Measurements from ENCODE around the gene USP47.
A peak's percentile ranks its signal among the peaks of the same experiment; 100 is the strongest.

The USP47 gene

DNA sequence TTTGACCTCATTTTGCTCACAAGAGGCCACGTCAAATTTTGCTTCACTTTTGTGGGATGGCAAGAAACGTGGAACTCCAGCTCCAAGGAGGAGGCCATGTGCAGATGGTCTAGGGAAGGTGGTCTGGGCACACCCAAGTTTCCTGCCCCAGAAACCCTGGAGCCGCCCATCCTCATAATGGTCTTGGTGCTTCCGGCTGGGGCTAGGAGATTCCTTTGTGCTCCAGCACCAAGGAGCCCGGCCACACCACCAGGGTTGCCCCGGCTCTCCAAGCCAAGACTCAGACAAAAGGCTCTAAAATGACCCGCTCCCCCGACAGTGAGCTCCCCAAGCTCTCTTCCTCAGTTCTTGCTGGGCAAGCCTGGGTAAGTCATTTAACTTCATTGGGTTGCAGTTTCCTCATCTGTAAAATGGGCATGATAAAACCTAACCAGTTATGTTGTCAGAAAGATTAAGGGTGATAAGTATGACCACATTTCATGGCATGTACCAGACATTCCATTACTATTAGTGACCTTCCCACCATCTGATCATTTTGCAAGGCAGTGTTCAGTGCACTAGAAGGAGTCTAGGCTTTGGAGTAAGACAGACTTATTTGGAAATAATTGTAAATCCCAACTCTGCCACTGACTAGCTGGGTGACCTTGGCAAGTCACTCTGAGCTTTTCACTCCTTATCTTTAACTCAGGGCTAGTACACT lies 143.4 kb downstream of the USP47 start:
- H3K9me3 ChIP-seq (ENCODE audit: insufficient read depth, low read length, severe bottlenecking) = no peaks in the 10 kb centered on the region
- ATAC-seq (ENCODE audit: insufficient read depth, low read depth) = no peak
- no peak overlapping the region for H3K9ac ChIP-seq (ENCODE audit: low read depth, low read length)
- H3K4me3 ChIP-seq (ENCODE audit: low read depth in 1 of 2, low read length in 2 of 2) = no peak overlapping the region
- H3K36me3 ChIP-seq (ENCODE audit: insufficient read depth, low read length) = no peaks in the 10 kb centered on the region
- no peaks in the 10 kb centered on the region for H3K79me2 ChIP-seq (ENCODE audit: insufficient read depth, low read length)
- DNase-seq = no peak
- no peaks in the 10 kb centered on the region for H4K20me1 ChIP-seq (ENCODE audit: insufficient read depth, low read length)
- no peak overlapping the region for H2AFZ ChIP-seq (ENCODE audit: low read depth, low read length)
- no peak overlapping the region for H3K27ac ChIP-seq (ENCODE audit: low read length)
- TF ChIP-seq, protein P1, sequence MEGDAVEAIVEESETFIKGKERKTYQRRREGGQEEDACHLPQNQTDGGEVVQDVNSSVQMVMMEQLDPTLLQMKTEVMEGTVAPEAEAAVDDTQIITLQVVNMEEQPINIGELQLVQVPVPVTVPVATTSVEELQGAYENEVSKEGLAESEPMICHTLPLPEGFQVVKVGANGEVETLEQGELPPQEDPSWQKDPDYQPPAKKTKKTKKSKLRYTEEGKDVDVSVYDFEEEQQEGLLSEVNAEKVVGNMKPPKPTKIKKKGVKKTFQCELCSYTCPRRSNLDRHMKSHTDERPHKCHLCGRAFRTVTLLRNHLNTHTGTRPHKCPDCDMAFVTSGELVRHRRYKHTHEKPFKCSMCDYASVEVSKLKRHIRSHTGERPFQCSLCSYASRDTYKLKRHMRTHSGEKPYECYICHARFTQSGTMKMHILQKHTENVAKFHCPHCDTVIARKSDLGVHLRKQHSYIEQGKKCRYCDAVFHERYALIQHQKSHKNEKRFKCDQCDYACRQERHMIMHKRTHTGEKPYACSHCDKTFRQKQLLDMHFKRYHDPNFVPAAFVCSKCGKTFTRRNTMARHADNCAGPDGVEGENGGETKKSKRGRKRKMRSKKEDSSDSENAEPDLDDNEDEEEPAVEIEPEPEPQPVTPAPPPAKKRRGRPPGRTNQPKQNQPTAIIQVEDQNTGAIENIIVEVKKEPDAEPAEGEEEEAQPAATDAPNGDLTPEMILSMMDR (IDR thresholded peaks at IDR 0.05; ENCODE audit: borderline replicate concordance, extremely low read depth, low read length, poor library complexity, severe bottlenecking) = no peak
- TF ChIP-seq EZH2 (IDR thresholded peaks at IDR 0.05; ENCODE audit: borderline replicate concordance, low read depth, low read length, severe bottlenecking) = no peak
- no peaks in the 10 kb centered on the region for H3K4me1 ChIP-seq (ENCODE audit: insufficient read depth, low read length)
- no peak overlapping the region for H3K4me2 ChIP-seq (ENCODE audit: insufficient read depth, low read length)
- H3K27me3 ChIP-seq (ENCODE audit: insufficient read depth, low read length, poor library complexity) = peaks cover 15% of the 10 kb centered on the region

DNA sequence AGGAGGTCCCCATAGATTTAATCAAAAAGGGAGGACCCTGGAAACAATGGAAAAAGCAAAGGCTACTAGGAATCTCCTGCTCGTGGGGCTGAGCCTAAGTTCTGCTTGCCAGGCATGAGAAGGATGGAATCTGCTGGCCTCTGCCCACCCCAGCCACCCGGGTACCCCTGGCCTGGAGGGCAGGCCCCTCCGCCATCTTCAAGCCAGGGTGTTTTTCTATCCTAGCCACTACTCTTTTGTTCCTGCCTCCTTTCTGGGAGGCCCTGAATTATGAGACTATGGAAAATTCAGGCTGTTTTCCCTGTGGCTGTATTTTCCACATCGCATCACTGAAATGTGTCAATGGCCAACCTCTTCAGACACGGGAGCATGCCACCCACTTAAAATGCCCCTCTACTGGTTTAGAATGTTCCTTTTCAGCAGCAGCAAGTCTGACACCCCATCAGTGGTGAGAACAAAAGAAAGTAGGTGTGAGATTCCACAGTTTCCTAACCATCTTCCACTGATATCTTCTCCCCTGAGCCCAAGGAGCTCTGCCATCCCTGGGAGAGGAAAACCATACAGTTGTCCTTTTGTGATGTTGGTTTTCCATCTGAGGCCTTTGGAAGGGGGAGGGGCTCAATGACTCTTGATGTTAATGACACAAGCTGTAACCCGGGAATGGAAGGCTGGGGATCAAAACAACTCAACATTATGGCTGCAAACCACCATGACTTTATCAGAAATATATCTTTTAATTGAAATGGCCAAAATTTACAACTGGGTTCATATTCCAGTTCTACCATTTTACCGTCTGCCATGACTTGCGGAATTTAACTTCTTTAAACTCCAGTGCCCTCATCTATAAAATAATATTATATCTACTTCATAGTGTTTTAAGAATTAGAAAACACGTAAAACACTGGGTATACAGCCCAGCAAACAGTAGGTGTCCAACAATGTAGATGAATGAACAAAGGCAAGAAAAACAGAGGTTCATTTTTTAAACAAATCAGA lies 144.5 kb downstream of the USP47 start:
- no peak overlapping the region for H3K4me3 ChIP-seq (ENCODE audit: low read depth in 1 of 2, low read length in 2 of 2)
- H3K4me2 ChIP-seq (ENCODE audit: insufficient read depth, low read length) = no peak overlapping the region
- no peak for DNase-seq
- H3K36me3 ChIP-seq (ENCODE audit: insufficient read depth, low read length) = no peaks in the 10 kb centered on the region
- no peaks in the 10 kb centered on the region for H3K9me3 ChIP-seq (ENCODE audit: insufficient read depth, low read length, severe bottlenecking)
- H3K27ac ChIP-seq (ENCODE audit: low read length) = no peak overlapping the region
- H3K79me2 ChIP-seq (ENCODE audit: insufficient read depth, low read length) = no peaks in the 10 kb centered on the region
- no peak overlapping the region for H2AFZ ChIP-seq (ENCODE audit: low read depth, low read length)
- no peak for TF ChIP-seq EZH2 (IDR thresholded peaks at IDR 0.05; ENCODE audit: borderline replicate concordance, low read depth, low read length, severe bottlenecking)
- TF ChIP-seq, protein P1 (IDR thresholded peaks at IDR 0.05; ENCODE audit: borderline replicate concordance, extremely low read depth, low read length, poor library complexity, severe bottlenecking) = no peak
- no peak for ATAC-seq (ENCODE audit: insufficient read depth, low read depth)
- H4K20me1 ChIP-seq (ENCODE audit: insufficient read depth, low read length) = no peaks in the 10 kb centered on the region
- H3K9ac ChIP-seq (ENCODE audit: low read depth, low read length) = no peak overlapping the region
- H3K4me1 ChIP-seq (ENCODE audit: insufficient read depth, low read length) = no peaks in the 10 kb centered on the region
- peaks cover 13% of the 10 kb centered on the region for H3K27me3 ChIP-seq (ENCODE audit: insufficient read depth, low read length, poor library complexity)

DNA sequence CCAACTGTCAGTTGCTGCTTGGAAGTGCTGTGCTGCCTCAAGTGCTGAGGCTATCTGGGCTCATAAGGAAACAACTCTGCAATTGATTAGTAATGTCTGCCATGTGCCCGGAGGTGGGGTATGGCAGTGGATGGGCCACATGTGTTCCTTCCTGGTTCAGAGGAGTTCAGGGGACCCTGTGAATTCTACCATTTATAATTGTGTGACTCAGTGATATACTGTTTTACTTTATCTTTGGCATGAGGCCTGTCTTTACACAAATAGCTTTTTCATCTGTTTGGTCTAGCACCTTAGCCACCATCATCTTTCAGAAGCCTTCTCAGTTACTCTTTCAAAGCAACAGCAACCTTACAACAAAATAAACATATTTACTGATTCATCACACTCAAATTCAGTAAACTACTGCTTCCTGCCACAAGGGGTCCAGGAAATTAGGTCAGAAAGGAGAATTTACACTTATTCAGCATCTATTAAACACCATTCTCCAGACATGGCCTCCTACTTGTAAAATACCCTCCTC lies 145.8 kb downstream of the USP47 start:
- H3K27ac ChIP-seq (ENCODE audit: low read length) = no peak overlapping the region
- no peaks in the 10 kb centered on the region for H3K9me3 ChIP-seq (ENCODE audit: insufficient read depth, low read length, severe bottlenecking)
- H3K79me2 ChIP-seq (ENCODE audit: insufficient read depth, low read length) = no peaks in the 10 kb centered on the region
- H3K27me3 ChIP-seq (ENCODE audit: insufficient read depth, low read length, poor library complexity) = peaks cover 12% of the 10 kb centered on the region
- TF ChIP-seq EZH2 (IDR thresholded peaks at IDR 0.05; ENCODE audit: borderline replicate concordance, low read depth, low read length, severe bottlenecking) = no peak
- TF ChIP-seq, protein P1 (IDR thresholded peaks at IDR 0.05; ENCODE audit: borderline replicate concordance, extremely low read depth, low read length, poor library complexity, severe bottlenecking) = peak; percentile 51
- no peak overlapping the region for H3K4me3 ChIP-seq (ENCODE audit: low read depth in 1 of 2, low read length in 2 of 2)
- ATAC-seq (ENCODE audit: insufficient read depth, low read depth) (no peak), DNase-seq (no peak)
- no peaks in the 10 kb centered on the region for H3K4me1 ChIP-seq (ENCODE audit: insufficient read depth, low read length)
- no peak overlapping the region for H3K9ac ChIP-seq (ENCODE audit: low read depth, low read length)
- H2AFZ ChIP-seq (ENCODE audit: low read depth, low read length) = no peak overlapping the region
- no peak overlapping the region for H3K4me2 ChIP-seq (ENCODE audit: insufficient read depth, low read length)
- no peaks in the 10 kb centered on the region for H4K20me1 ChIP-seq (ENCODE audit: insufficient read depth, low read length)
- no peaks in the 10 kb centered on the region for H3K36me3 ChIP-seq (ENCODE audit: insufficient read depth, low read length)
